TTC549 (cell line): Measurements from ENCODE around the gene IFIT3.
"Not testable (repeated sequence)": the region's sequence is repeated elsewhere in the genome, so short reads cannot be mapped to it uniquely, and the experiment has no call there.

Experiments
- FAIRE-seq: peaks from 2 replicates; lab custom pipeline; 2012; peaks lifted over from hg19 to GRCh38; lab: Jason Lieb, UNC

IFIT3 gene, protein sequence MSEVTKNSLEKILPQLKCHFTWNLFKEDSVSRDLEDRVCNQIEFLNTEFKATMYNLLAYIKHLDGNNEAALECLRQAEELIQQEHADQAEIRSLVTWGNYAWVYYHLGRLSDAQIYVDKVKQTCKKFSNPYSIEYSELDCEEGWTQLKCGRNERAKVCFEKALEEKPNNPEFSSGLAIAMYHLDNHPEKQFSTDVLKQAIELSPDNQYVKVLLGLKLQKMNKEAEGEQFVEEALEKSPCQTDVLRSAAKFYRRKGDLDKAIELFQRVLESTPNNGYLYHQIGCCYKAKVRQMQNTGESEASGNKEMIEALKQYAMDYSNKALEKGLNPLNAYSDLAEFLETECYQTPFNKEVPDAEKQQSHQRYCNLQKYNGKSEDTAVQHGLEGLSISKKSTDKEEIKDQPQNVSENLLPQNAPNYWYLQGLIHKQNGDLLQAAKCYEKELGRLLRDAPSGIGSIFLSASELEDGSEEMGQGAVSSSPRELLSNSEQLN

DNA sequence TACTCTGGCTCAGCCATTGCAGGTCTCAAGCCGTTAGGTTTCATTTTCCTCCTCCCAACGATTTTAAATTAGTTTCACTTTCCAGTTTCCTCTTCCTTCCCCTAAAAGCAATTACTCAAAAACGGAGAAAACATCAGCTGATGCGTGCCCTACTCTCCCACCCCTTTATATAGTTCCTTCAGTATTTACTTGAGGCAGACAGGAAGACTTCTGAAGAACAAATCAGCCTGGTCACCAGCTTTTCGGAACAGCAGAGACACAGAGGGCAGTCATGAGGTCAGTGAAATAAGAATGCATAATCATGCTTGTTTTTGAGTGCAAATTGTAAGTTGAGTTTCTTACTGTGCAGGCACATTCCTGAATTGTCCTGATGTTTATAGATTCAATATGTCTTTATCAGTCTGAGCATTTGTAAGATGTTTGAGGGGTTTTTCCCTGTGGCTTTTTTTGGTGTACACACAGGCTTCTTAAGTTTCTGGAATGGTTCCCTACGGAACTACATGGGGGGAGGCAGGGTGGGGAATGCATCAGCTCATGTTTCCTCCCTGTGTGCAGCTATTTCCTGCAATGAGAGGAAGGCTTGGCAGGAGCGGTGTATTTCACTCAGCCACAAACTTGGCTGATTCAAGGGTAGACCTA is at the start of gene IFIT3:
IFIT3 (plus strand) TSS at position 195 of the 639 bp plus-strand sequence; CDS start at position 272, 77 bp downstream.
- no peak for FAIRE-seq

DNA sequence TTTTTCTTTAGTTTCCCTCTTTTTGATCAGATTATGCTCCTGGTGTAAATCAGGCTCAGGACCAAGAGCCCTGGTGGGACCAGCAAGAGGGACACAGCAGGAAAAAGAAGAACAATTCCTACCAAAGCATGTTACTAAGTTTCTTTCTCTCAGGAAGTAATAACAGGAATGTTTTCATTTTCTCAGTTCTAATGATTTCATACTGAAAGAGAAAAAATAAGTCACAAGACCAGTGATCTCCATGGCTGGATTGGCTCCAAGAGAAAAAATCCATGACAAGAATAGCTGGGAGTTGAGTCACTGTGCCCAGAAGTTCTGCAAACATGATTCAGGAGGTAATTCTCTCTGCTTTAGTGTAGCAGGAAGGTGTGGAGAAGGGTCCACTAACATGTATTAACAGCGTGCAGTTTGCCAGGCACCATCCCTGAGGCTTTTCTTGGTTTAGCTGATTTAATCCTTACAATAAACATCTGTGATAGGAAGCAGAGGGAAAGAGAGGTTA is 49.7 kb upstream of the IFIT3 start:
- FAIRE-seq, result no peak

GRCh38 chr10:89278900-89279392 is 48.9 kb upstream of the IFIT3 start:
- no peak for FAIRE-seq

- FAIRE-seq, result no peak
These were observed 48.4 kb upstream of the IFIT3 start for GRCh38 chr10:89279421-89279869.

DNA sequence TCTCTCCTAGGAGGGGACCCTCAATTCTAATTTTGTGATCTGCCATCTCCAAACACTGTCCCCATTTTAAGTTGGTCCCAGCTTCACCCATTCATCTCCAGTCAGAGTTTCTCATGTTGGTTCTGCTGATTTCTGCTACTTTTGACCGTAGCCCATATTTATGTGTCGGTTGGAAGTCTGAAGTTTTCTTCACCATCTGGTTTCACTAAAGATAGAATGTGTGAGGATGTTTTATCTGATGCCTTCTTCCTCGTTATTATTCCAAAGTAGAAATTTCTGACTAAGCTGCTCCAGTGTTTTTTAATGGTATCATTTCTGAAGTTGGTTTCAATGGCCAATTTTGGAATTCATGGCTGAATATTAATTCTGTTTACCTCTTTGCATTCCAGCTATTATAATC is 47.3 kb upstream of the IFIT3 start:
- FAIRE-seq, result no peak

DNA sequence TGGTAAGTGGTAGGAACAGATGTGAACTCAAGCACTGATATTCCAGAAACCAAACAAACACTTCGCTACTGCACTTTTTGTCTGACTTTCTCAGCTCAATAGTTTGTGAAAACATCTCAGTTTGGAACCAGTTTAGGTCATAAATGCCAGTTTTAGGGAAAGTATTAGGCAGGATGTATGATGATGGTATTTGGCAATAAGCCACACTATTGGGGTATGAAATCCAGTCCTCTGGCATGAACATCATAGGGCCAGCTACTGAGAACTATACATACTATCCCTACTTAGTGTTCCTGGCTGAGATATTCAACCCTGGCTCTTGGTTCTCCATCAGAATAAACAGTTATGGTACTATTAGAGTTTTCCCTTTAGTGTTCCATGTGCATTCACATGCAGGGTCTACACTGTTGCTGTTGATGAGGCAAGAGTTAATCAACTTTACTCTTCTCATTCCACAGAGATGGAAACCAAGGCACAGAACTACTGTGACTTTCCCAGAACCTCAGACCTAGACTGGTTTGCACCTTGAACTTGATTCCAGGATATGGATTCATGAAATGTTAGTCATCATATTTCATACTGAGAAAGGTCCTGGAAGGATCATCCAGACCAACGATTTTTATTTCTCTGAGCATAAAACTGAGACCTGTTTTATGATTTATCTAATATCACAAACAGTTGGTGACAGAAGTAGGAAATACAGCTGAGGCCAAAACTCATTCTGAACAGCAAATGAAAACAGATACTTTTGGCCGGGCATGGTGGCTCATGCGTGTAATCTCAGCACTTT is 46.0 kb upstream of the IFIT3 start:
- no peak for FAIRE-seq

DNA sequence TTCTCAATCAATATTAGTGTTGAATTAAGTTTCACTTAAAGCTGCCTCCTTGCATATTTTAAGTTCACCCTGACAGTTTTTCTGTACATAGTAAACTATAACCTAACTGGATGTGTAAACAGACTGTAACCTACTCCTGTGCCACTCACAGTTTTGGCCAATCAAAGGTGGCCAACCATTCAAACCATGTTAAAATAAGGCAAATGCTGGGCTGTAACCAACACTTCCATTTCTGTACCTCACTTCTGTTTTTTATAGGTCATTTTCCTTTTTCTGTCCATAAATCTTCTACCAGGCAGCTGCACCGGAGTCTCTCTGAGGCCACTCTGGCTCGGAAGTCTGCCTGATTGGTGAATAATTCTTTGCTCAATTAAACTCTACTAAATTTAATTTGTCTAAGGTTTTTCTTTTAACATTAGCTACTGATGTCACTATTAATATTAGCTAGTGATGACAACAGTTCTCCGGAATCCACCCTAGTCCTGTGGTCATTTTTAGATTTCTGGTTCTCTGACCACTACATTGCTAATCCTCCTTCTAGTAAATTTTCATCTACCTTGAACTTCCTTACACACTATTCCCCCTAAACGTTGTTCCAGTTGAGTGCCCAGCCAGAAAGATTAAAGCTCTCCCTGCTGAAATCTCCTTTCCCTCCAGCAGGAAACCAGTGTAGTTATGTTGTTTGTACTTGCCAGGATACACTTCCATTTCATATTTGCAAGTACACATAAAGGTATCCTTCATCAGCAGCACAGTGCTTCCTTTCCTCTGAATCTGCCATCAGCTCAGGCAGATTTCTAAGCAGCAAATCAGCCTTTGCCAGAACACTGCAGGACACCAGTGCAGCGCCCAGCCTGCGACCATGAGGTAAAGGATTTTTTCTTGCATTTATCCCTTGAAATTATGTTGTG is 44.5 kb upstream of the IFIT3 start:
- no peak for FAIRE-seq

DNA sequence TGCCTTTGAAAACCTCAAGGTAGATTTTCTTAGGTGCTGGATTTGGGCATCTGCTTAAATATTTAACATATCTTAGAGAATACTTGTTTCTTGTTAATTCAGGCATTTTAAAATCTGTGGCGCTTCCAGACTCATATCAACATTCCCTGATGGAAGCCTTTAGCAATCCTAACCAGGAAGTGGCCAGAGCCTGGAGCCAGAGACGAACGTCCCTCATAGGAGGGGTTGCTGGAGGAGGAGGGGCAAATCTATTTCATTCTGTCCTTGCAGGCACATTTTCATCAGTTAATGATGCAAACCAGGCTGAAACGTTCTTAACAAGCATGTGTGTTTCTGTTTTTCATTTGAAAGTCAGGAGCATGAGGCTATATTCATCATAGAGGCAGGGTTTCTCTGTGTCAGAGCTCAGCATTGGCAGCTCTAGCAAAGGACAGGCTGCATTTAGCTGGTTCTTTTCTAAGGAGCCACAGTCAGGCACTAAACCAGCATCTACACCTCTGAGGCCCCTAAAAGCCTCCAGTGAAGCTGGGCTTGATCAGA is 43.8 kb upstream of the IFIT3 start:
- no peak for FAIRE-seq

DNA sequence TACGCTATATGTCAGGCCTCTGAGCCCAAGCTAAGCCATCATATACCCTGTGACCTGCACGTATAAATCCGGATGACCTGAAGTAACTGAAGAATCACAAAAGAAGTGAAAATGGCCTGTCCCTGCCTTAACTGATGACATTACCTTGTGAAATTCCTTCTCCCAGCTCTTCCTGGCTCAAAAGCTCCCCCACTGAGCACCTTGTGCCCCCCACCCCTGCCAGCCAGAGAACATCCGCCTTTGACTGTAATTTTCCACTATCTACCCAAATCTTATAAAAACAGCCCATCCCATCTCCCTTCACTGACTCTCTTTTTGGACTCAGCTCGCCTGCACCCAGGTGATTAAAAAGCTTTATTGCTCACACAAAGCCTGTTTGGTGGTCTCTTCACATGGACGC is 43.1 kb upstream of the IFIT3 start:
- not testable (repeated sequence) for FAIRE-seq

DNA sequence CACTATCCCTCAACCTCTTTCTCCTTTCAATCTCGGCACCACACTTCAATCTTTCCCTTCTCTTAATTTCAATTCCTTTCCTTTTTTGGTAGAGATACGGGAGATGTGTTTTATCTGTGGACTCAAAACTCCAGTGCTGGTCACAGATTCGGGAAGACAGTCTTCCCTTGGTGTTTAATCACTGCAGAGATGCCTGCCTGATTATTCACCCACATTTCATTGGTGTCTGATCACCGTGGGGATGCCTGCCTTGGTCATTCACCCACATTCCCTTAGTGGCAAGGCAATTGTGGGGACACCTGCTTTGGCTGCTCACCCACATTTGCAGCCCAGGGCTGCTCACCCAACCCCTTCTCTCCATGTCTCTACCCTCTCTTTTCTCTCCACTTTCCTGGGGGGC is 42.5 kb upstream of the IFIT3 start:
- not testable (repeated sequence) for FAIRE-seq

DNA sequence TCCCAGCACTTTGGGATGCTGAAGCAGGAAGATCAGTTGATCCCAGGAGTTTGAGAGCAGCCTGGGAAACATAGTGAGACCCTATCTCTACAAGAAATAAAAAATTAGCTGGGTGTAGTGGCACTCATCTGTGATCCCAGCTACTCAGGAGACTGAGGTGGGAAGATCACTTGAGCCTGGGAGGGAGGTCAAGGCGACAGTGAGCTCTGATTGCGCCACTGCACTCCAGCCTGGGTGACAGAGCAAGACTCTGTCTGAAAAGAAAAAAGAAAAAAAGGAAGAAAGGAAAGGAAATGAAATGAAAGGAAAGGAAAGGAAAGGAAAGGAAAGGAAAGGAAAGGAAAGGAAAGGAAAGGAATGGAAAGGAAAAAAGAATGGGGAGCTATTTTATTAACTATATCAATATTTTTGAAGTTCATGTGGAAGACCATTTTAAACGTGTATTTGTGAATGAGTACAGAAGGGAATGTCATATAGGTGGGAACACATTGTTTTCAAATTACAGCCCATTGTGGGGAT is 33.0 kb upstream of the IFIT3 start:
- no peak for FAIRE-seq

- FAIRE-seq, result no peak
These were observed 32.2 kb upstream of the IFIT3 start for GRCh38 chr10:89295597-89295996.

DNA sequence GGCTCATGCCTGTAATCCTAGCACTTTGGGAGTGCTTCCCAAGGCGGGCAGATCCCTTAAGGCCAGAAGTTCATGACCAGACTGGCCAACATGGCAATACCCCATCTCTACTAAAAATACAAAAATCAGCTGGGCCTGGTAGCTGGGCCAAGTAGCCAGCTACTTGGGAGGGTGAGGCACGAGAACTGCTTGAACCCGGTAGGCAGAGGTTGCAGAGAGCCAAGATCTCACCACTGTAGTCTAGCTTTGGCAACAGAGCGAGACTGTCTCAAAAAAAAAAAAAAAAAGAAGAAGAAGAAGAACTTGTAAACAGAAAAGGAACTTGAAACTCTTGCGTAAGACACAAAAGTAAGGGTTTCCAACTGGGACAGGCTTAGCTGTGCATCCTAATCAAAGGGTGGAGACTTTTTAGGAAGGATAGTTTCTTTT is 31.6 kb upstream of the IFIT3 start:
- no peak for FAIRE-seq

DNA sequence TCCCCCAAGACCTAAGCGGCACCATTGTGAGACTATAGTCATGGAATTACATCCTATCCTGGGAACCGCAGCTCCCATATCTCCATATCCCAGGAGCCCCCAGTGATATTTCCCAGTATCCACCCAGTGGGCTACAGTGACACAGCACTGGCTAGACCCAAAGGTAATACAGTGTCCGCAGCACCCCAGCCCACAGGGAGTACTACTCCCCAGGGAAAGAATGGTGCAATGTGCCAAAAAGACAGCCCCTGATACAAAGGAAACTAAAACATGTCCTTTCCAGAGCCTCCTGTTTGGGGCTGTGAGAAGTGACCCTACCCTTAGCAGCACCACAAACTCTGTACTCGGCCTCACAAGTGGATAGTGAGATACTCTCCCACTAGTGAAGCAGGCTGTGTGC is 30.4 kb upstream of the IFIT3 start:
- no peak for FAIRE-seq

GRCh38 chr10:89297791-89298190 is 30.0 kb upstream of the IFIT3 start:
- FAIRE-seq, result no peak

GRCh38 chr10:89299031-89299430 is 28.8 kb upstream of the IFIT3 start:
- no peak for FAIRE-seq

GRCh38 chr10:89301232-89301631 is 26.6 kb upstream of the IFIT3 start:
- no peak for FAIRE-seq

DNA sequence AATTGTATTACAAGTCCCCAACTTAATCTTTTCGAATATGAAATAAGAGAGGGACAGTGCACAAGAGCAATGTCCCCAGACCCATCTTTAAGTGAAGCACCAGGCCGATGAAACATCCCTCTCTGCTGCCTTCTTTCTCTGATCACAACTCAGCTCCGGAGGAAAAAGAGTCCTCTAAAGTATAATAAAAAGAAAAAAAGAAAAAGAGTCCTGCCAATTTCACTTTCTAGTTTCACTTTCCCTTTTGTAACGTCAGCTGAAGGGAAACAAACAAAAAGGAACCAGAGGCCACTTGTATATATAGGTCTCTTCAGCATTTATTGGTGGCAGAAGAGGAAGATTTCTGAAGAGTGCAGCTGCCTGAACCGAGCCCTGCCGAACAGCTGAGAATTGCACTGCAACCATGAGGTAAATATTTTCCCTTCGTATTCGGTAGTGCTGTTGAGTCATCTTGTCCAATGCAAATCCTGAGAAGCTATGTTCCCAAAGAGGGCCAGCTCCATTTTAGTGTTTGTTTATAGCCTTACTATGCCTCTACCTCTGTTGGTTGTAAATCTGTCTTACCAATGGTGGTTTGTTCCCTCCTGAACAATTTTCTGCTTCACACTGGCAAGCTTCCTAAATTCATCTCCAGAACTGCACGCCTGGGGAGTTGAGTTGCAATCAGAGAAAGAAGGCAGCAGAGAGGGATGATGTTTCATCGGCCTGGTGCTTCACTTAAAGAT is 25.9 kb upstream of the IFIT3 start, which contains the start of gene IFIT2:
IFIT2 (plus strand) TSS at position 326 of the 725 bp plus-strand sequence; CDS start at position 404, 78 bp downstream.
- no peak for FAIRE-seq

DNA sequence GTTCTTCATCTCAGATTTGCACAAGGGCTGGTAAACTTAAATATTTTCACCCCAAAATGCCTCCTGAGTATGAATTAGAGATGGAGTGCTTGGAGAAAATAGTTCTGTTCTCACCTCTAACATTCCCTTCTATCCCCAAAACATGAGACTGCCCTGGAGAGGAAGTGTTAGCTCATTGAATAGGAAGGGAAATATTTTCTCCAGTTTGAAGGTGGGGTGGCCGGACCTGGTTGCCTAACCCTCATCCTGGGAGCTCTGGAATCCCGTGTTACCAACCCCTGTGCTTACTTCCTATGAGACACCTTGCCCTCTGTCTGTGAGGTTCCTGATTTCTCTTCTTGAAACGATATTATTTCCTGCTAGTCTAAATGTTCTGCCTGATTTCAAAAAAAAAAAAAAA is 25.2 kb upstream of the IFIT3 start:
- no peak for FAIRE-seq

DNA sequence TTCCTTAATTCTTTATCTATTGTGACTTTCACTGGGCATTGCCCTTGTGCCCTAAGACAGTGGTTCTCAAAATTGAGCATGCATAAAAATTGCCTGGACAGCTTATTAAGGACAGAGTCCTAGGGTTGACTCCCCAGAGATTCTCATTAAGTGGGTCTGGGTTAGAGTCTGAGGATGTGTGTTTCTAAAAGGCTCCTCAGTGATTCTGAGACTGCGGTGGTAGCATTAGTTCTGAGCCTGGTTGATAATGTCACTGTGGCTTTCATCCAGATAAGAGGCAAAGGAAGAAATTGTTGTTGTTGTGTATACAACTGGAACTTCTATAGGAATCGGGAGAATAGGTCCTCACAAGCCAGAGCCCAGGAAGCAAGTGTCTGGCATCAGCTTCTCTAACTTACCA is 24.6 kb upstream of the IFIT3 start:
- FAIRE-seq, result no peak
